ENCODE results near the gene CTDP1. TPM values are rescaled to one million over a fixed set of nuclear protein-coding genes. Genes with fewer than 3 reads are reported as not detected.

CTDP1 gene
- total RNA-seq, 1 experiment from 2014 or later, result 22.5 TPM

DNA sequence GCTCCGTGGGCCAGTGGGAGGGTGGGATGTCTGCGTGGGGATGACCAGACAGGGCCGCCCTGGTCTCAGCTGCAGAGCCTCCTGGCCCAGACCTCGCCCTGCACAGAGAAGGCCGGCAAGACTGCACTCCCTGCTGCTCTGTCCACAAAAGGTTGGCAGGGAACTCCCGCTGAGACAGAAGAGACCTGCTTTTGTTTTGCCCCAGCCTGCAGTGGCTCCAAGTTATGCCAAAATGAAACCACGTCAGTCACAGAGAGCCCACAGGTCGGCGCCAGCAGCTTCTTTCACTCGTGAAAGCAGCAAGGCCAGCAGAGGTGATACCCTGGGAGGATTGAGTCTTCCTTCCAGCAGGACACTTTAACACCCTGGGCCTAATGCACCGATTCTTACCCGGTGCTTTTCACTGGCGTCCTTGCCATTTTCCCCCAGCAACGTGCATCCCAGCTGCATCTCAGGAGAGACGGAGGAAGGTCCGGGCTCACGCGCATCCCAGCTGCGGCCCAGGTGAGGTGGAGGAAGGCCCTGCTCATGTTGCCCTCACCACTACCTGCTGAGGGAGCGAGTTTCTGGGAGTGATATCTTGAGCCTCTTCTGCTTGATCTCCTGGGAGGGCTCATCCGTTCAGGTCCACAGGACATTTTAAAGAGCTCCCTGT is 22.1 kb upstream of the CTDP1 start:
- no peaks in the 10 kb centered on the region for H3K36me3 ChIP-seq (ENCODE audit: insufficient read depth, low read length, poor library complexity, severe bottlenecking)

DNA sequence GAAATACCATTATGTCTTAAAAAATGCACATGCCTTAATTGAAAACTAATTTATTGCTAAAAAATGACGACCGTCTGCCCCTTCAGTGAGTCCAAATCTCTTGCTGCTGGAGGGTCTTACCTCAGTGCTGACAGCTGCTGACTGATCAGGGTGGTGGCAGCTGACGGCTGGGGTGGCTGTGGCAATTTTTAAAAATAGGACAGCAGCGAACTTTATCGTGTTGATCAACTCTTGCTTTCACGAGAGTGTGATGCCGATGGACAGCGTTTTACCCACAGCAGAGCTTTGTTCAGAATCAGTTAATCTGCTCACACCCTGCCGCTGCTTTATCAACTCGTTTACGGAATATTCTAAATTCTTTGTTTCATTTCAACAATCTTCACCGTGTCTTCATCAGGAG is 21.2 kb upstream of the CTDP1 start:
- Histone ChIP-seq H3K4me3 (ENCODE audit: low read depth, low read length, poor library complexity, severe bottlenecking) (no peak overlapping the region), H3K9me3 (ENCODE audit: low read depth, low read length, poor library complexity, severe bottlenecking) (no peaks in the 10 kb centered on the region), H3K36me3 (ENCODE audit: insufficient read depth, low read length, poor library complexity, severe bottlenecking) (no peaks in the 10 kb centered on the region), H3K27me3 (replicated peaks; ENCODE audit: insufficient read depth, low read depth, low read length, poor library complexity) (peaks cover 46% of the 10 kb centered on the region), H3K4me1 (ENCODE audit: insufficient read depth, low read length, poor library complexity, severe bottlenecking) (no peaks in the 10 kb centered on the region), H3K27ac (ENCODE audit: low read depth, low read length, poor library complexity, severe bottlenecking) (no peak overlapping the region)
- ChIA-PET POLR2A (ENCODE audit: low non-redundant PET) (no interaction called here), CTCF (no interaction called here)
- no TSS peak for BruUV-seq (replicated peaks)
- DNase-seq (ENCODE audit: low spot score), result no peak
- no peak for TF ChIP-seq EZH2 (IDR thresholded peaks at IDR 0.05; ENCODE audit: borderline replicate concordance, low read depth, low read length, poor library complexity, severe bottlenecking)
- TF ChIP-seq CTCF (conservative IDR thresholded peaks at IDR 0.05; ENCODE audit: low read depth, low read length), result no peak
- intact Hi-C loops (cut with micrococcal nuclease; ENCODE audit: unreplicated experiment), result no loop called here

More for the DNA sequence above, 22.1 kb upstream of the CTDP1 start:
- BruUV-seq (replicated peaks), result no TSS peak
- H3K9me3 ChIP-seq (ENCODE audit: low read depth, low read length, poor library complexity, severe bottlenecking), result no peaks in the 10 kb centered on the region
- intact Hi-C loops (cut with micrococcal nuclease; ENCODE audit: unreplicated experiment), result no loop called here
- H3K4me3 ChIP-seq (ENCODE audit: low read depth, low read length, poor library complexity, severe bottlenecking), result no peak overlapping the region
- H3K27me3 ChIP-seq (replicated peaks; ENCODE audit: insufficient read depth, low read depth, low read length, poor library complexity), result peaks cover 46% of the 10 kb centered on the region
- TF ChIP-seq CTCF (conservative IDR thresholded peaks at IDR 0.05; ENCODE audit: low read depth, low read length) (no peak), EZH2 (IDR thresholded peaks at IDR 0.05; ENCODE audit: borderline replicate concordance, low read depth, low read length, poor library complexity, severe bottlenecking) (no peak)
- no peak overlapping the region for H3K27ac ChIP-seq (ENCODE audit: low read depth, low read length, poor library complexity, severe bottlenecking)
- H3K4me1 ChIP-seq (ENCODE audit: insufficient read depth, low read length, poor library complexity, severe bottlenecking), result no peaks in the 10 kb centered on the region
- CTCF ChIA-PET, result interaction anchor here (0.6 kb wide), 1 partner anchor 140 kb away, joined by 6 read pairs; the partner anchor contains the start of gene KCNG2
- POLR2A ChIA-PET (ENCODE audit: low non-redundant PET), result no interaction called here
- no peak for DNase-seq (ENCODE audit: low spot score)

DNA sequence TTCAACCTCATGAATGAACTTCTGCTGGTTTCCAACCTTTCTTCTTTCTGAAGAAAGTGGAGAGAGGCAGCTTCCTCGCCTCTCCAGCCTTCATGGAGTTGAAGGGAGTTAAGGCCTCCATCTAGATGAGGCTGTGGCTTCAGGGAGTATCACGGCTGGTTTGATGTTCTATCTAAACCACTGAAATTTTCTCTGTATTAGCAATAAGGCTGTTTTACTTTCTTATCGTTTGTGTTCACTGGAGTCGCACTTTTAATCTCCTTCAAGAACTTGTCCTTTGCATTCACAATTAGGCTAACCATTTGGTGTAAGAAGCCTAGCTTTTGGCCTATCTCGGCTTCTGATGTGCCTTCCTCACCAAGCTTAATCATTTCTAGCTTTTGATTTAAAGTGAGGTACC is 19.9 kb upstream of the CTDP1 start:
- Histone ChIP-seq H3K27me3 (replicated peaks; ENCODE audit: insufficient read depth, low read depth, low read length, poor library complexity) (peaks cover 54% of the 10 kb centered on the region), H3K27ac (ENCODE audit: low read depth, low read length, poor library complexity, severe bottlenecking) (no peak overlapping the region), H3K4me1 (ENCODE audit: insufficient read depth, low read length, poor library complexity, severe bottlenecking) (no peaks in the 10 kb centered on the region), H3K9me3 (ENCODE audit: low read depth, low read length, poor library complexity, severe bottlenecking) (no peaks in the 10 kb centered on the region), H3K4me3 (ENCODE audit: low read depth, low read length, poor library complexity, severe bottlenecking) (no peak overlapping the region), H3K36me3 (ENCODE audit: insufficient read depth, low read length, poor library complexity, severe bottlenecking) (no peaks in the 10 kb centered on the region)
- TF ChIP-seq CTCF (conservative IDR thresholded peaks at IDR 0.05; ENCODE audit: low read depth, low read length), result no peak
- no peak for TF ChIP-seq EZH2 (IDR thresholded peaks at IDR 0.05; ENCODE audit: borderline replicate concordance, low read depth, low read length, poor library complexity, severe bottlenecking)
- DNase-seq (ENCODE audit: low spot score), result no peak
- POLR2A ChIA-PET (ENCODE audit: low non-redundant PET), result no interaction called here
- CTCF ChIA-PET, result no interaction called here
- no TSS peak for BruUV-seq (replicated peaks)
- intact Hi-C loops (cut with micrococcal nuclease; ENCODE audit: unreplicated experiment), result no loop called here

Measured in A673 (cell line).